NCI-H2107 (cell line): ENCODE results near the gene CMBL.
"Not testable (repeated sequence)": the region's sequence is repeated elsewhere in the genome, so short reads cannot be mapped to it uniquely, and the experiment has no call there.

Source experiments
- DNase-seq: peaks from one replicate; lab custom pipeline; 2025; lab: John Stamatoyannopoulos, UW

CMBL gene

DNA sequence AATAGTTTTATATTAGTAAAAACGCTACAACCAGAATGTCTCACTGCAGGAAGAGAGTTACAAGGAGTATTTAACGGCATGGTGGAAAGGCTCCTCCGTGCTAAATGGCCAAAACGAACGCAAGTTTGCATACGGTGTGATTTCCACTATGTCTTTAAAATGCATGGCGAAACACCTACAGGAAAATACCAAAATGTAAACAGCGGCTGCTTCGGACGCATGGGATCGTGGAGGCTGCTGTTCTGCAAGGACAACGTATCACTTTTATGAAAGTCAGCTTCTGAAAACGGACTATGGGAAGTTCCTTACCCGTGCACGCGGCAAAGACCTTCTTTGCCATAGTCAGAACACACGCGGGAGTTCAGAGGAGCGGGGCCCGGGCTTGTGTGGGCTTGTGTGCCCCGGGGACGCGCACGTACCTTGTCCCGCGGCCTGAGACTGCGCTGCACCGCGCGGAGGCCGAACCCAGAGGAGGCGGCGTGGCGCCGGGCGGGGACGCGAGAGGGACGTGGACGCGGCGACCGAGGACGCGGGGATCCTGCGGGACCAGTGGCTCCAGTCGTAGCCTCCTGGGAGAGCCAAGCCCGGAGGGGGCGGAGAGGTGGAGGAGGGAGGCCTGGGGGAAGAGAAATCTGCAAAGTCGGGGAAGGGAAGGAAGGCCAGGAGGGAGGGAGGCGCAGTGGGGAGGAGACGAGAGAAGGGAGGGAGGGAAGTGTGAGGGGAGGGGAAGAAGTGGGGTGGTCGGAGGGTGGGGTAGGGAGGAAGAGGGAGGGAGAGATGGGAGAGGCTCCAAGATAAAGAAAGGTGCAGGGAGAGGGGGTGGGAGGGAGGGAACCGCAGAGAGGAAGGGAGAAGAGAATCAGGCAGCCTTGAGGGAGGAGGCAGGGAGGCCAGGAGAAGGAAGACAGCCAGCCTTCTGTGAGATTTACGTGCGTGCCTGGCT lies at the start of gene CMBL:
CMBL (minus strand) TSS at position 697 of the 943 bp plus-strand sequence. CDS start 17,140 bp downstream, outside the sequence.
- DNase-seq = peak; percentile 58

DNA sequence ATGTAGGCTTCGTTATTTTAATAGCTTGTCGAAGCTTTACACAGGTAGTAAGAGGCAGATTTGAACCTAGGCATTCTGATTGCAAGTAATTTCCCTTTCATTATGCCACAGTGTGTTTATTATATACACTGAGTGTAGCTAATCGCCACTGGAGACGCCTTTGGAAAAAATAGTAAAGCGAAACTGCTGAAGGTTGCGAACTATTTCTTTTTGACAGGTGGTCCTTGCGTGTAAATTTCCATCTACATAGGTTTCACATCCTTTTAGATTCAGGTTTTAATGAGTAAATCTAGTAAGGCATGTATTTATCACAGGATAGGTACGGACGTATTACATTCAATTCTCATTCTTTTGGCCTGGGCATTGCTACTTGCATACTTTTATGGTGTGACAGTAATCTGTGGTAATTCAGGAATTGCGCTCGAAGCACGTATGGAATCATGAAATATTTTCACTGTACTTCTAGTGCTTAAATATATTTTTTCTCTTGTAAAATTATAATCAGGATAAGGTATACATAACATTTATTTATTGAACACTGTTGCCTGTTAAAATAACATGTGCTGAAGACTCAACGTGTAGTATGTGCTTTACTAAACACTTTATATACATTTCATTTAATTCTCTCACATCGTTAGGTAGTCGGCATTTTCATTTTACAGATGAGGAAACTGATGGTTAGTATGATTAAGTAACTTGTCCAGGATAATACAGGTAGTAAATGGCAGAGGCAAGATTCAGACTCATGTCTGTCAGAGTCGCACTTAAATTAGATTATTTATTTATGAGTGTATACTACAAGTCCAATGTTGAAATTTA lies 47.6 kb upstream of the CMBL start:
- DNase-seq = no peak

DNA sequence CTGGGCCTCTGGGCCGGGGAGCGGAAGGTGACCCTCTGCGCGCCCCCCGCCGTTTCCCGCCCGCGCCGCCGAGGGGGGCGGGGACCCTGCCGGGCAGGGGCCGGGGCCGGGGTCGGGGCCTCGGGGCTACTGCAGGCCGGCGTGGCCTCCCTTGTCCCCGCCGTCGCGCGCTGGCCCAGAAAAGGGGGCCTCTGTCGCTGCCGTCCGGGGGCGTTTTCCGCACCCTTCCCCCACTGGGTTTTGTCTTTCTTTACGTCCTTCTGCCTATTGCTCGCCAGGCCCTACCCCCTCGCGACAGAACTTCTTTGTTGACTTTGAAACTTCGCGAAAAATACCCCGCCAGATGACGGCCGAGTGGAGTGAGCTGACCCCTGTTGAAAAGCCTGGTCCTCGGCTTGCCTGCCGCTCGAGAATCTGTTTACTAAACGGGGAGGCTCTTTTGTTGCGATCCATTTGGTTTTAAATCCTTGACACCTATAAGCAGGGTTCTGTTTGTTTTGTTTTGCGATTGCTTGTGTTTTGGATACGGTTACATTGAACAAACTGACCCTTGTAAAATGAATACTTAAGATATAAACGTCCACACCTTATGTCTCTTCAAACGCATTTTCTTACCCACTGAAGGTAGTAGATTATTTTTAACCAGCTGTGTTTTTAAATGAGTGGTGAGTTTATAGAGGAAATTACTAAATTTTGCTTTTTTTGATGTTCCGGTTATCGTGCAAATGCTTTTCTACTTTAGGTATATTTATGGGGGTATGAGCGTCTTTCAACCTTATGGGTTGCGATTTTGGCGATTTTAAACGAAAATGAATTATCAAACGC lies 46.6 kb upstream of the CMBL start:
- DNase-seq = no peak

DNA sequence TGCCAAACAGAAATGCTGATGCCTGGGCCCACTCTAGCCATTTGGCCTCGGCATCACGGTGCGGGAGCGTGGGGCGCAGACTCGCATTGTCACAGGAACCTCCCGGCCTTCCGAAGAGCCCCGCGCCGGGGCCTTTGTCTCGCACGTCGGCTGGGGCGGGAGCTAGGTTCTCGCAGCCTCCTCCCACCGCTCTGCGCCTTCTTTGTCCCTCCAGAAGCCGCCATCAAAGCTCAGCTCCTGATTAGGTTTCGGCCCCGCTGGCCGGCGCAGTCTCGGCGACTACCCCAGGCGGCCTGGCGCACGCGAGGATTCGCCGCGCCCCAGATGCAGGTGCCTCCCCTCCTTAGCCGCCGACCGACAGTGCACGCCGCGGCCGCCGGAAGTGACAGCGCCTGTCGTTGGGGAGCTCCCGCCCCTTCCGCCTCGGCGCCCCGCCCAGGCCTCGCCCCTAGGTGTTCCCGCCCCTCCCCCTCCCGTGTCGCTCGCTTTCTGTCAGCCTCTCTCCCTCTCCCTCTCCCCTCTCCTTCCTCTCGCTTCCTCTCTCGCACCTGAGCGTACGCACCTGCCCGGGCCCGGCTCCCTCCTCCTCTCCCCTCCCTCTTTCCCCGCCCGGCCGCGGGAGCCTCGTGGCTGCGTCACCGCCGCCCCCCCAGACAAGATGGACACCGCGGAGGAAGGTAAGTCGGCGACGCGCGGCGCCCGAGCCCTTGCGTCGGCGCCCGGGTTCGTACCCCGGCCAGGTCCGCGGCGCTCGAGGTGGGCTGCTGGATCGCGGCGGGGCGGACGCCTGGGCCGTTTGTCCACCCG lies 45.7 kb upstream of the CMBL start, which contains the start of gene MARCHF6:
MARCHF6 (plus strand) TSS at position 455 of the 807 bp plus-strand sequence; CDS start at position 659, 204 bp downstream.
- DNase-seq = peak; percentile 98

DNA sequence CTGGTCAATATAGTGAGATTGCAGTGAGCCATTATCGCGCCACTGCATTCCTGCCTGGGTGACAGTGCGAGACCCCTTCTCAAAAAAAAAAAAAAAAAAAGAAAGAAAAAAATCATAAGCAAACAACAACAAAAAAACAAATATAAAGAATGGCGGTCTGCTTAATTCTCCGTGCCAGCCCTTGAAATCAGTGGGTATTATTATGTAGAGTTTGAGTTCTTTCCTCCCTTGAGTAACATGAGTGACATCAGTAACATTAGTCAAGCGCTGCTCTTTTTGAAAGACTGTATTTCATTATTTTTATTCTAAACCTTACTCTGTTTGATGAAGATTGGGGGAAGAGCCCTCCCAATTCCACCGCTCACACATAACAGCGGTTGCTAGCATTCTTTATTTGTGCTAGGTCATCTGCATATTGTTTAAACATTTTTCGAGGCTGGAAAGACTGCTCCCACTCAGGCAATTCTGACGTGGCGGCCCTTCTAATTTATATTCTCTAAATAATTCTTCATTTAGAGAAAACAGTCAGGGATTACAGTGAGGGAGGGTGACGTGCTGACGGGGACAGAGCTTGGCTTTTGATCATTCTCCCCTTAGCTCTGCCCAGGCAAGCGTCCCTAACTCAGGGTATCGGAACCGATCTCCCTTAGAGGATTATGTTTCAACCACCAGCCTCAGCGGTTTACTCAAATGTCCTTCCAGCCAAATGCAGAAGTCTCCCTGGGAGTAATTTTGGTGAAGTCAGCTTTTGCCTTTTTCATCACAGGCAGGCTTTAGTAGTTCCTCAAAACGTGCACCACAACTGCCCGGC lies 44.9 kb upstream of the CMBL start:
- peak; percentile 73 for DNase-seq

DNA sequence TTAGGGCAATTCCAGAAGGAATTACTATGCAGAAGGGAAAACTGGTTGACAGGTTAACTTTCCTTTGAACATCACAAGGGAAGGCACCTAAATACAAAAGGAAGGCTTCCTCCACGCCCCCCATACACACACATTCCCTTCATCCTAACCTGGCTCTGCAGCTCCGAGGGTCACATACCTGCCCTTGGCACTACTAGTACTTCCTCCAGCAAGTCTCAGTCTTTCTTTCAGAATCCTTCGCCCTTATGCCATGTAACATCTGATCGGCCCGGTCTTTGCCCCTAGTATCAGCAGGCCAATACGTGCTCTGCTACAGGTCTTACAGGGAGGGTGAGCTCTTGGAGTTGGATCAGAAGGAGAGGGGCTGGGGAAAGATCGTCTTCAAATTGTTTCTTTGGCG lies 44.2 kb upstream of the CMBL start:
- no peak for DNase-seq

DNA sequence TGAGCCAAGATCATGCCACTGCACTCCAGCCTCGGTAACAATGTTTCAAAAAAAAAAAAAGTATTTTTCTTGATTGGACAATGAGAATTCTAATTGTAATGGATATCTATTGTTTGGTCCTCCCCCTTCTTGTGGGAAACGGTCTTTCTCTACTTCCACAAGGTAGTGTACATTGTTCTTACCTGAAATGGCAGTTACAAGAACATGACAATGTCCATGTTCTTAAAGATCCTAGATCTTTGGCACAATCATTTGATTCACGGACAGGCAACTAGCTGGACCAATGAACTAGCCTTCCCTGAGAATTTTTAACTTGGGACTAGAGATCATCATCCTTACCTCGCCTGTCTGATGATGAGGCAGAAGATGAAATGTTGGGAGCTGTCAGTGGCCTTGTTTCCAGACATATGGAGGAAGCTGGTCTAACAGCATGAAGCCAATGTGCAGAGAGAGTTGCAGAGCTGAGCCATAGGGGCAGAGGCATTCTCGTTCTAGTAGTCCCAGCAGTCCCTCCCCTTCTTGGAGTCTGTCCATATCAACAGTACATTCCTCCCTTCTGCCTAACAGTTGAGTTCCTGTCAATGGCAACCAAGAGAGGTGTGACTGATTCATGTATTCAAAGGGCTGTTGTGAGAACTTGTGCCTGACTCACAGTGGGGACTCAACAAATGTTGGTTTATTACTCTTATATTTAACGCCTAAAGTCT lies 43.6 kb upstream of the CMBL start:
- DNase-seq = no peak

DNA sequence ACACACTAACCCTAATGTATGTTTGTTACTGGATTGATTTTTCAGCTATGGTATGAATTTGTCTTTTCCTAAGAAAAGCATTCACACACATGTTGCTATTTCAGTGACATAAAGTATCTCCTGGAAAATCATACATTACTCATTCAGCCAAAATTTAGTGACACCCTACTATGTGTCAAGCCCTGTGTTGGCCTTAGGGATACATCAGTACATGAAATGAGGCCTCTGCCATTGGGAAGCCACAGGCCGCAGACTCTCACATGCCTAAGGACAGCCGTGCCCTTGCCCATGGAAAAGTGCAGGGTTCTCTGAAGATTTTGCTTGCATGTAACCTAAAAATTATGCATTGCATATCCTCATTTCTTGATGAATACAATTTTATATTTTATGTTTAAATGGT lies 40.6 kb upstream of the CMBL start:
- DNase-seq = no peak

DNA sequence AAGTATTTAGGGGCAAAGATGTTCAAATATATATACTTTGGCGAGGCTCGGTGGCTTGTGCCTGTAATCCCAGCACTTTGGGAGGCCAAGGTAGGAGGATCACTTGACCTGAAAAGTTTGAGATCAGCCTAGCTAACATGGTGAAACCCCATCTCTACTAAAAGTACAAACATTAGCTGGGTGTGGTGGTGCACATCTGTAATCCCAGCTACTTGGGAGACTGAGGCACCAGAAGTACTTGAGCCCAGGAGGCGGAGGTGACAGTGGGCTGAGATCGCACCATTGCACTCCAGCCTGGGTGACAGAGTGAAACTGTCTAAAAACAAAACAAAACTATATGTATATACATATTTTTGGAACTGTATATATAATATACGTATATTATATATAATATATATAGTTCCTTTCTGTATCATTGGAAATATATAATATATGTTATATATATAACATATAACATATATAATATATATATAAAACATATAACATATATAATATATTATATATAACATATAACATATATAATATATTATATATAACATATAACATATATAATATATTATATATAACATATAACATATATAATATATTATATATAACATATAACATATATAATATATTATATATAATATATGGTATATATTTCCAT lies 36.9 kb upstream of the CMBL start:
- not testable (repeated sequence) for DNase-seq

DNA sequence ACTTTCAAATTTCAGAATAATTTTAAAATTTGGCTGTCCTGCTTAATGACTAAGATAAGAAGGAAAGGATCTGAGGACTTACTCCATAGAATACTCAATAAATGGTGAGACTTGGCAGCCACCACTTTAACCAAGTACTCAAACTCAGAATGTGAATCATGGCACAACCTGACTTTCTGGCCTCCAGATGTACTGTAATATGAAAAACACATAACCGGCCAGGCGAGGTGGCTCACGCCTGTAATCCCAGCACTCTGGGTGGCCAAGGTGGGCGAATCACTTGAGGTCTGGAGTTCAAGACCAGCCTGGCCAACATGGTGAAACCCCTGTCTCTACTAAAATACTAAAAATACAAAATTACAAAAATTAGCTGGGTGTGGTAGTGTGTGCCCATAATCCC lies 35.8 kb upstream of the CMBL start:
- DNase-seq = no peak

DNA sequence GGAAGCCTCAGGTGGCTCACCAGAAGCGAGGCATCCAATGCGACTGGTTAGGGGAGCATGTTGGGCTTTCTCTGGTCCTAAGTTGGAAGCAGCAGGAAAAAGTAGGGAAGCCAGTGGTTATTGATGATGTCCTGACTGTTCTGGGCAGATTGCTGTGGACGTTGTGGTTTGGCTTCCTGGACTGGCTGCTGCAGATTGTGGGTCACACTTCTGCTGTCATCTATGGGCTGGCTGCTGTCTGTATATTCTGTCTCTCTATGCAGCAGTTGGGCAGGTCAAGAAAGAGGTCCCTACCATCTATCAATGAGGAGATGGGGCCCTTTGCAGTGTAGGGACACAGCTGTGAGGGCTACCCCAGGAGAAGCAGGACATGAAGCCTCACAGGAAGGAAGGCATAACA lies 32.3 kb upstream of the CMBL start:
- no peak for DNase-seq

DNA sequence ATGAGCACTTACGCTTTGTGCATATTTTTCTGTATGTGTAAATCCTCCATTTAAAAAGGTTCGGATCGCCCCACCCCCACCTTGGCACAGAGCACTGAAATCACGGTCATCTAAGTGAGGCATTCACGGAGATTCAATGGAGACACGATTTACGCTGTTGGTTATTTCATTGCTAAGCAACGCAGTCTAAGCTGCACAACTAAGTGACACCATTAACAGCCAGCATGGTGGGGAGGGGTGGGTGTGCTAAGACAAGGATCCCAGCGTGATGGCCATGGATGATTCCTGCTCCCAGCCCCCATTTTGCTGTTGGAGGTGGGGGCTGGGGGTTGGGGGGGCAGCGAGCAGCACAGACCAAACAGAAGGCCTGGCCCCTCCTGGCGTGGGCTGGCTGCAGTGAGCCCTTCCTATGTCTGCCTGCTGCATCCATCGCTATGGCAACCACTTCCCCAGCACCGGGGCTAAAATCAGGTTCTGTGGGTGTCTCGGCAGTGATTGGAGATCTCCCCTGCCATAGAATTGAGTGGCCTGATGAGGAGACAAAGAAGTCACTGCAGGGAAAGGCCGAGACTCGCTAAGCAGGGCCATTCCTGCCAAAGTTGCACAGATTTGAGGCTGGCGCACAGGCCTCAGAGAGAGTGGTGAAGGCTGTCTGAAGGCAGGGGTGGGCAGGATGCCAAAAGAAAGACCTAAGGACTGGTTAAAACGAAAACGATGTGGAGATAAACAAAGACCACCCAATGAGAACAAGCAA lies 31.5 kb upstream of the CMBL start:
- no peak for DNase-seq

DNA sequence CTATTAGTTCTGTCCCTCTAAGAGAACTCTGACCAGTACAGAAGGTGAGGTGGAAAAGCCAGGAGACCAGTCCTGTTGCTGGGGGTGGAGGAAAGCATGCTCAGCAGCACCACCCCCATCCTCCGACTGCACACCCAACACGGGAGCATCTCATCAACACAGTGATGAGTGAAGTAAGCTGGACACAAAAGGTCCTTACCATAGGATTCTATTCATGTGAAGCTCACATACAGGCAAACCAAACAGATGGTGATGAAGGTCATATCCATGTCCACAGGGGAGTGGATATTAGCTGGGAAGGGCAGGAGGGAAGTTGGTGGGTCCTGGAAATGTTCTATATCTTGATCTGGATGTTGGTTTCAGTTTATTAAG lies 31.0 kb upstream of the CMBL start:
- no peak for DNase-seq

DNA sequence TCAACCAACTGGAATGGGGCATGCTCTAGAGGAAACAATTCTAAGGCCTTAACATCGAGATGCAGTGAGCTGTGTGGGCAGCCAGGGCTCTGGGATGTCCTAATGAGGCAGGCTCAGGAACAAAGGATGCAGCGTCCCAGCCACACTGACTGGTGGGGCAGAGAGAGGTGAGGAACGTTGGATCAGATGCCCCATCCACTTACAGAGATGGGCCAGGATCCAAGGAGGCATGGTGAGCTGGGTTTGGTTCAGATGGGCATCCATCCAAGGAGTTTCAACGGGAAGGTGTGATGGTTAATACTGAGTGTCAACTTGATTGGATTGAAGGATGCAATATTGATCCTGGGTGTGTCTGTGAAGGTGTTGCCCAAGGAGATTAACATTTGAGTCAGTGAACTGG lies 30.3 kb upstream of the CMBL start:
- no peak for DNase-seq

DNA sequence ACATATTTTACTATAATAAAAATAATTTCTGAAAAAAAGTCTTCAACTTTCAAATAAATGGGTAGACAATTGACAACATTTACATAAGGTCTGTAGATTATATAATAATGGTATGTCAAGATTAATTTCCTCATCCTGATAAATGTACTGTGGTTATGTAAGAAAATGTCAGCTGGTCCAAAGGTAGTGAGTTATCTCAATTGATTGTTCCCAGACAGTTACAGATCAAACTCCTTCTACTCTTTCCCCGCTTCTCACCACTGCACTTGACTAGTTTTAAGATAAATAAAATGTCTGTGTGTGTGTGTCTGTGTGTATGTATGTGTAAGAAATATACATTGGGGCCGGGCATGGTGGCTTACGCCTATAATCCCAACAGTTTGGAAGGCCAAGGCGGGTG lies 29.4 kb upstream of the CMBL start:
- DNase-seq = no peak

DNA sequence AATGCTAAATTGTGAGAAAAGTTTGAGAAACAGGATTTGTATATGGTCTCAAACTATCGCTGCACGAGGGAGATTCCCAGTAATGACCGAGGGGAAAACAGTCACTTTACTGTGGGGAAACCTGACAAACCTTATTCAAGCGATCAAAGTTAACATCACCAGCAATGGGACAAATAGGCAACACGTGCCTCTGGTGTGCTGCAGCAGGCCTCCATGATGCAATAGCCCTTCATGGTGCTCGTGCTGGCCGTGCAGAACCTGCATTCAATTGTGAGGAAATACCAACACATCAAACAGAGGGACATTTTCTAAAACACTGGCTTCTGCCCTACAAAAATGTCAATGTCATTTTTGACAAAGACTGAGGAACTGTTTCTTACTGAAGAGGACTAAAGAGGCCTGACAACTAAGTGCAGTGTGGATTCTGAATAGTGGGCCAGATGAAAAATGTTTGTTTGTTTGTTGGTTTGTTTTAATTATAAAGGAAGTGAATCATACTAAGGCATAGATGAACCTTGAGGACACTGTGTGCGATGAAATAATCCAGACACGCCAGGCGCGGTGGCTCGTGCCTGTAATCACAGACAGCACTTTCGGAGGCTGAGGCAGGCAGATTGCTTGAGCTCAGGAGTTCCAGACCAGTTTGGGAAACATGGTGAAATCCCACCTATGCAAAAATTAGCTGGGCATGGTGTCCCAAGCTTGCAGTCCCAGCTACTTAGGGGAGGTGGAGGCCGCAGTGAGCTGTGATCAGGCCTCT lies 28.2 kb upstream of the CMBL start:
- no peak for DNase-seq

DNA sequence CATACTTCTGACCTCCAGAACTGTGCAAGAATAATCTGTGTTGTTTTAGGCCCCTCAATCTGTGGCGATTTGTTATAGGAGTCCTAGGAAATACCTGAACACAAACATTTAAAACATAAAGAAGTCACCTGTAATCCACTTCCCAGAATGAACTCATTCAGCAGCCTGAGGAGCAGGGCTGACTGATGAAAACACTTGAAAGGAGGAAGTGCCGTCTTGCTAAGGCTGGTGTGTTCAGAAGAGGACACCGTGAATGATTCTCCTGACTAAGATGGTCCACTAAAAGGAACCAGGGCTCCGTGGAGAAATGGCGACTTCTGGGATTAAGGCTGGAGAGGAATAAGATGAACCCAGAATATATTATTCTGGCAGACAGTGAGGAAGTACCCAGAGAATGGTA lies 27.1 kb upstream of the CMBL start:
- no peak for DNase-seq
